HFFc6 (cell line): ENCODE data around the gene SYT6. TPM values are rescaled to one million over a fixed set of nuclear protein-coding genes. Genes with fewer than 3 reads are reported as not detected.

Experiments
- DNase-seq: peaks from one replicate; pipeline ENCODE4 v3.0.0-alpha.2; 2018
- H3K27ac Mint-ChIP-seq: 2 replicates; pipeline ENCODE4 v1.8.0; 2020; ENCODE audit warnings: mild to moderate bottlenecking, mixed read lengths
- H3K27me3 Mint-ChIP-seq: 2 replicates; pipeline ENCODE4 v1.8.0; 2021; ENCODE audit warnings: mild to moderate bottlenecking, moderate library complexity, mixed read lengths; ENCODE audit not compliant: insufficient read depth
- H3K36me3 Mint-ChIP-seq: 2 replicates; pipeline ENCODE4 v1.8.0; 2021; ENCODE audit warnings: low read depth, mixed read lengths
- H3K4me1 Mint-ChIP-seq: 2 replicates; pipeline ENCODE4 v1.8.0; 2020; ENCODE audit warnings: low read depth, mixed read lengths
- H3K4me3 Mint-ChIP-seq: 2 replicates; pipeline ENCODE4 v1.8.0; 2020; ENCODE audit warnings: mild to moderate bottlenecking, moderate library complexity, mixed read lengths
- H3K9me3 Mint-ChIP-seq: 2 replicates; pipeline ENCODE4 v1.8.0; 2020; ENCODE audit warnings: mild to moderate bottlenecking, mixed read lengths
- total RNA-seq, 6 experiments: library from RNA; stranded (reverse); fragmentation: NEBNext Ultra II Directional; extraction: Animal tissue kit (Norgen Biotek cat#: 25700); gene quantifications; 2 replicates in 1 of 6; 3 replicates in 5 of 6; pipeline ENCODE4 v1.2.3, GENCODE V29; 2021
- TF ChIP-seq, protein P1 (sequence below): fragments of 200-600 bp; sonication (generic); IDR thresholded peaks from 2 replicates; pipeline ENCODE4 v1.5.0; 2021; ENCODE audit warnings: antibody characterized with exemption, mild to moderate bottlenecking

SYT6 gene
- total RNA-seq, 6 experiments from 2014 or later: not detected

DNA sequence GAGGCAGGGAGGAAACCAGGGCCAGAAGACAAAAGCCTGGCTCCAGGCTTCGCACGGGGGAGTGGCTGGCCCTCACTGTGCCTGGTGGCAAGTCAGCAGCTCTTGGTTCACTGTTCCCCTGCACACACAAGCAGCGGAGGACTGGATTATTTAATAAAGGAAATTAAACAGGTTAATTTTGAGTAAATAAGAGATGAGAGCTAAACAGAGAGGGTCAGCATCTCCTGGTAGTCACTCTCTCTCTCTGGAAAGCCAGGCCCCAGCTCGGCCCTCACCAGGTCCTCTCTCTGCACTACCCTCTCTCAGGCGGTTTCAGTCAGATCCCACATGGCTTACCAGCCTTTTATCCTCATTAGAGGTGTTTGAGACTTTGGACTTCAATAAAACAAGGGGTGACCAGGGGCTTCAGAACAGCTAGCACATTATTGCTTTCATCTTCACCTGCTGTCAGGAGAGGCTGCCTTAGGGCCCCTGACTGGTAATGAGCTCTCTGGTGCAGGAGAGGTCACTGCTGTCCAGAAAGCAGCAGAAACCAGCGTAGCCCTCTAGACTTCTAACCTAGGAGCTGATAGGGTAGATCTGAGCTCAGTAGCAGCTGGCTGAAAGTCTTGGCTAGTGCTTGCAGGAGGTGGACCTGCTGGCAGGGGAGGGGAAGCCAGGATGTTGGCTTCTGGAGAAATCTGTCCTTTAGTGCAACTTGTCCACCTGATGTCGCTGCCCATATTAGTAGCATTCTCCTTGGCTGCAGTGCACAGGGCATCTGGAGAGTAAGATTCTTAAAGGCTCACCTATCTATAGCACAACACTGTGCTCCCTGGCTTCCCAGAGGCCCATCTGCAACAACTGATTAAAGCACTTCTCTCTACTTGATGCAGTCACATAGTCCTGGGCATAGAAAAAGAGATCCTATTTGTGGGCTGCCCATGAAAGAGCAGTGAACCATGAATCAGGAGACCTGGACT lies 45.9 kb downstream of the SYT6 start:
- Mint-ChIP-seq H3K4me1 (peaks cover 8% of the 10 kb centered on the region), H3K27ac (no peak overlapping the region), H3K27me3 (peaks cover 63% of the 10 kb centered on the region), H3K9me3 (no peaks in the 10 kb centered on the region), H3K4me3 (no peak overlapping the region), H3K36me3 (no peaks in the 10 kb centered on the region)
- no peak for DNase-seq
- TF ChIP-seq, protein P1, sequence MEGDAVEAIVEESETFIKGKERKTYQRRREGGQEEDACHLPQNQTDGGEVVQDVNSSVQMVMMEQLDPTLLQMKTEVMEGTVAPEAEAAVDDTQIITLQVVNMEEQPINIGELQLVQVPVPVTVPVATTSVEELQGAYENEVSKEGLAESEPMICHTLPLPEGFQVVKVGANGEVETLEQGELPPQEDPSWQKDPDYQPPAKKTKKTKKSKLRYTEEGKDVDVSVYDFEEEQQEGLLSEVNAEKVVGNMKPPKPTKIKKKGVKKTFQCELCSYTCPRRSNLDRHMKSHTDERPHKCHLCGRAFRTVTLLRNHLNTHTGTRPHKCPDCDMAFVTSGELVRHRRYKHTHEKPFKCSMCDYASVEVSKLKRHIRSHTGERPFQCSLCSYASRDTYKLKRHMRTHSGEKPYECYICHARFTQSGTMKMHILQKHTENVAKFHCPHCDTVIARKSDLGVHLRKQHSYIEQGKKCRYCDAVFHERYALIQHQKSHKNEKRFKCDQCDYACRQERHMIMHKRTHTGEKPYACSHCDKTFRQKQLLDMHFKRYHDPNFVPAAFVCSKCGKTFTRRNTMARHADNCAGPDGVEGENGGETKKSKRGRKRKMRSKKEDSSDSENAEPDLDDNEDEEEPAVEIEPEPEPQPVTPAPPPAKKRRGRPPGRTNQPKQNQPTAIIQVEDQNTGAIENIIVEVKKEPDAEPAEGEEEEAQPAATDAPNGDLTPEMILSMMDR: no peak

DNA sequence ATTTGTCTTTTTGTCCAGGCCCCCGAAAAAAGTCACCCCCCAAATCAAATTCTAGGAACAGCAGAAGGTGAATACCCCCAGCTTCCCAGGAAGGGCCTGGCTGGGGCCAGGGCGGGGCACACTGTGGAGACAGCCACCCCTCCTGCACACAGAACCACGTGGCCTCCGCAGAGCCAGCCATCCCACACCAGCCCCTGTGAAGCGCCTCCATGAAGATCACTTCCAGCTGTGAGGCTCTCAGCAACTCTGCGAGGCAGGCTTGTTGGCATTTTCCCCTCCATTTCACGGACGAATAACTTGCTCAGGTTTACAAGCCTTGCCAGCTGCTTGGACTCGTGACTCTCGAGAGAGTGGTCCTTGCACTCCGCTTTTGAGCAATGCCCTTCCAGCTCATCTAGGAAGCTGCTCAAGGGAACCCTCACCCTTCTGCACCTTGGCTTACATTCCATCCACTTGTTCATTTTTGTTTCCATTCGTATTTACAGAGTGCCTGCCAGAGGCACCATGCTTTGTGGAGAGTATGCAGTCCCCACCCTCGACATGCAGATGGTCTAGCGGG lies 48.2 kb downstream of the SYT6 start:
- Mint-ChIP-seq H3K9me3 (no peaks in the 10 kb centered on the region), H3K36me3 (no peaks in the 10 kb centered on the region), H3K4me1 (no peaks in the 10 kb centered on the region), H3K27ac (no peak overlapping the region), H3K4me3 (no peak overlapping the region), H3K27me3 (peaks cover 54% of the 10 kb centered on the region)
- DNase-seq: no peak
- TF ChIP-seq, protein P1: no peak

DNA sequence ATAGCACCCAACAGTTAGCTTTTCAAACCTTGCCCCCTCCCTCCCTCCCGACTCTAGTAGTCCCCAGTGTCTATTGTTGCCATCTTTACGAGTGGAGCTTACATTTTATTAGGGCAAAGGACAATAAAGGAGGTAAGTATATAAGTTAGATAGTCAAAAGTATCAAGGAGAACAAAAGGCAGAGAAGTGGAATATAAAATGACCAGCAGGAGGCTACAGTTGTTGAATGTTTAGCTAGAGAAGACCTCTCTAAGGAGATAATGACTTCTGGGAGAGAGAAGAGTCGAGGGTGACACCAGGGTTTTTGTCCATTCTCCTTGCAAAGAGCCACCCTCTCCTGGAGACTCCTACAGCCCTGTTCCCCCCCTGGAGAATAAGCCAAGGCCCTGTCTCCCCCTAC lies 48.7 kb downstream of the SYT6 start:
- TF ChIP-seq, protein P1: 0 out of 2 replicates have a peak, but pooled peaks have one; percentile 16
- Mint-ChIP-seq H3K4me3 (no peak overlapping the region), H3K27me3 (peaks cover 49% of the 10 kb centered on the region), H3K36me3 (no peaks in the 10 kb centered on the region), H3K27ac (no peak overlapping the region), H3K9me3 (no peaks in the 10 kb centered on the region), H3K4me1 (no peaks in the 10 kb centered on the region)
- DNase-seq: no peak

DNA sequence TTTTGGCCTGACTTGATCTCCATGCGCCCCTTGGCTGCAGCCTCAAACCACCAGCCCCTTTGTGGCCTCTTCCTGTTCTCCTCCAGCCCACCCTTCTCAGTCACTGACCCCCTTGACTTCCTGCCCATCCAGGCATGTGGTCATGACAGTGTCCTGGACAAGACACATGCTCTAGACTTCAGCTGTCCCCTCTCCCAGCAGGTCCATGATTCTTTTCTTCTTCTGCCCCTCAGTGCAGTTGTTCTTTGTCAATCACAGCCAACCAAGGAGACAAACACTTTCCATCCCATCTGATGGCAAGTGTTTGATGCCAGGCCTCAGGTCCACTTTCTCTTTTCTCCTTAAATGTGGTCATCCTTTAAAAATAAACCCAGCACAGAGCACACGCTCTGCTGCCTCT lies 49.7 kb downstream of the SYT6 start:
- no peak for DNase-seq
- TF ChIP-seq, protein P1: no peak
- Mint-ChIP-seq H3K4me3 (no peak overlapping the region), H3K4me1 (no peaks in the 10 kb centered on the region), H3K9me3 (no peaks in the 10 kb centered on the region), H3K27ac (no peak overlapping the region), H3K36me3 (no peaks in the 10 kb centered on the region), H3K27me3 (peaks cover 50% of the 10 kb centered on the region)

DNA sequence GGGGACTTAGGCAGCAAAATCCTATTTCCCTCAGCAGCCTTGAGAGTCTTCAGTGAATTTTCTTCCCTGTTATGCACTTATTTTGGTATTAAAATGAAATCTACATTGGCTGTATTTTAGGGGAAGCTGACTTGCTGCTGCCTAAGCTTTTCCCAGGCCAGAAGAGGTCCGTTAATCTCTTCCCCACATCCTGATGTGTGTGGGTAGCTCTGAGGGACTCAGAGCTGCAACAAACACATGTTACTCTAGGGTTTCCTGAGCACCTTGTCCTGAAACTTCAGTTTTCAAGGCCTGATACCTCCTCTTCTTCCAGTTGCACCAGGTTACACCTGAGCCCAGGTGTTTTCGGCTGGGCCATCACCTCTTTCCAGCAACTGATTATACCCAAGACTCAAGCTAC lies 51.5 kb downstream of the SYT6 start:
- H3K27ac Mint-ChIP-seq: no peak overlapping the region
- no peaks in the 10 kb centered on the region for H3K4me1 Mint-ChIP-seq
- H3K4me3 Mint-ChIP-seq: no peak overlapping the region
- H3K9me3 Mint-ChIP-seq: no peaks in the 10 kb centered on the region
- no peaks in the 10 kb centered on the region for H3K36me3 Mint-ChIP-seq
- DNase-seq: no peak
- TF ChIP-seq, protein P1: no peak
- H3K27me3 Mint-ChIP-seq: peaks cover 57% of the 10 kb centered on the region
